Neural crest cell (in vitro differentiated cells): ENCODE data around the gene SLC43A1. TPM values are rescaled to one million over a fixed set of nuclear protein-coding genes. Genes with fewer than 3 reads are reported as not detected.
"Not testable (repeated sequence)": the region's sequence is repeated elsewhere in the genome, so short reads cannot be mapped to it uniquely, and the experiment has no call there.

Experiments used
- DNase-seq: peaks from one replicate; pipeline ENCODE4 v3.0.0; 2021; ENCODE audit warnings: low read depth, mixed read lengths, low spot score
- H3K27ac Mint-ChIP-seq: one replicate; pipeline ENCODE4 v1.8.0; 2021; ENCODE audit warnings: mild to moderate bottlenecking, mixed read lengths; ENCODE audit not compliant: unreplicated experiment
- H3K27me3 Mint-ChIP-seq: 2 replicates; pipeline ENCODE4 v1.8.0; 2021; ENCODE audit warnings: low read depth, mild to moderate bottlenecking, mixed read lengths
- H3K36me3 Mint-ChIP-seq: 2 replicates; pipeline ENCODE4 v1.8.0; 2021; ENCODE audit warnings: low read depth, mild to moderate bottlenecking, mixed read lengths
- H3K4me1 Mint-ChIP-seq: 2 replicates; pipeline ENCODE4 v1.8.0; 2021; ENCODE audit warnings: mixed read lengths
- H3K4me3 Mint-ChIP-seq: one replicate; pipeline ENCODE4 v1.8.0; 2021; ENCODE audit warnings: mild to moderate bottlenecking, mixed read lengths
- H3K9me3 Mint-ChIP-seq: 2 replicates; pipeline ENCODE4 v1.8.0; 2021; ENCODE audit warnings: mixed read lengths
- total RNA-seq: library from RNA; stranded (reverse); gene quantifications from 2 replicates; pipeline ENCODE4 v1.2.1, GENCODE V29; 2021
- TF ChIP-seq, protein P1 (sequence below): fragments of 200-600 bp; sonication (generic); conservative IDR thresholded peaks from 2 replicates; pipeline ENCODE4 v1.5.0; 2021; ENCODE audit warnings: antibody characterized with exemption, mild to moderate bottlenecking

Gene SLC43A1
- total RNA-seq, 1 donor from 2014 or later: 4.5 TPM

DNA sequence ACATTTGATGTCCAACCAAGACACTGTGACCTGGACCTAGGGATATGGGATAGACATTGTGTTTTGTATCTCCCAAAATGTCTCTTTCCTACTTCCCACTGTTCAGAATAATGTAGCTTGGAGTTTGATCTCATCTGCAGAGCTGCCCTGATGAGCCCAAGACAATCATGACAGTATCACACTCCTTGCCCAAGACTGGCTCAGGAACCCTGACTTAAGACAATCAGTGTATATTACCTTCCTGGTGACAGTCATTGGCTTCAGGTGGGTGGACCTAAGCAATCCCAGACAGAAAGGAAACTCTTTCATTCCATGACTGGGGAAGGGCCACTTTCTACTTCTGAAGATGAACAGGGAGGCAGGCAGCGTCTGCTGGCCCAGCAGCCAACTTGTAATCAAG, 69.4 kb downstream of the SLC43A1 start:
- DNase-seq: no peak
- Mint-ChIP-seq H3K36me3 (no peaks in the 10 kb centered on the region), H3K27ac (no peak overlapping the region), H3K9me3 (no peaks in the 10 kb centered on the region), H3K4me3 (no peak overlapping the region), H3K4me1 (no peaks in the 10 kb centered on the region), H3K27me3 (peaks cover 51% of the 10 kb centered on the region)
- TF ChIP-seq, protein P1, sequence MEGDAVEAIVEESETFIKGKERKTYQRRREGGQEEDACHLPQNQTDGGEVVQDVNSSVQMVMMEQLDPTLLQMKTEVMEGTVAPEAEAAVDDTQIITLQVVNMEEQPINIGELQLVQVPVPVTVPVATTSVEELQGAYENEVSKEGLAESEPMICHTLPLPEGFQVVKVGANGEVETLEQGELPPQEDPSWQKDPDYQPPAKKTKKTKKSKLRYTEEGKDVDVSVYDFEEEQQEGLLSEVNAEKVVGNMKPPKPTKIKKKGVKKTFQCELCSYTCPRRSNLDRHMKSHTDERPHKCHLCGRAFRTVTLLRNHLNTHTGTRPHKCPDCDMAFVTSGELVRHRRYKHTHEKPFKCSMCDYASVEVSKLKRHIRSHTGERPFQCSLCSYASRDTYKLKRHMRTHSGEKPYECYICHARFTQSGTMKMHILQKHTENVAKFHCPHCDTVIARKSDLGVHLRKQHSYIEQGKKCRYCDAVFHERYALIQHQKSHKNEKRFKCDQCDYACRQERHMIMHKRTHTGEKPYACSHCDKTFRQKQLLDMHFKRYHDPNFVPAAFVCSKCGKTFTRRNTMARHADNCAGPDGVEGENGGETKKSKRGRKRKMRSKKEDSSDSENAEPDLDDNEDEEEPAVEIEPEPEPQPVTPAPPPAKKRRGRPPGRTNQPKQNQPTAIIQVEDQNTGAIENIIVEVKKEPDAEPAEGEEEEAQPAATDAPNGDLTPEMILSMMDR: no peak

- not testable (repeated sequence) for H3K9me3 Mint-ChIP-seq, H3K4me1 Mint-ChIP-seq, H3K4me3 Mint-ChIP-seq, H3K27ac Mint-ChIP-seq, H3K36me3 Mint-ChIP-seq, DNase-seq
- peaks cover 44% of the 10 kb centered on the region for H3K27me3 Mint-ChIP-seq
Measured at GRCh38 chr11:57445122-57445394, 70.4 kb downstream of the SLC43A1 start.

- no peak for DNase-seq
- Mint-ChIP-seq H3K27ac (no peak overlapping the region), H3K27me3 (peaks cover 38% of the 10 kb centered on the region), H3K9me3 (no peaks in the 10 kb centered on the region), H3K36me3 (no peaks in the 10 kb centered on the region), H3K4me3 (no peak overlapping the region), H3K4me1 (no peaks in the 10 kb centered on the region)
- TF ChIP-seq, protein P1: no peak
Measured at GRCh38 chr11:57444362-57445121, 71.0 kb downstream of the SLC43A1 start.

- no peak for DNase-seq
- H3K4me1 Mint-ChIP-seq: no peaks in the 10 kb centered on the region
- H3K36me3 Mint-ChIP-seq: no peaks in the 10 kb centered on the region
- no peaks in the 10 kb centered on the region for H3K9me3 Mint-ChIP-seq
- peaks cover 11% of the 10 kb centered on the region for H3K27me3 Mint-ChIP-seq
- TF ChIP-seq, protein P1: no peak
- H3K27ac Mint-ChIP-seq: no peak overlapping the region
- H3K4me3 Mint-ChIP-seq: no peak overlapping the region
Measured at GRCh38 chr11:57440744-57441414, 74.6 kb downstream of the SLC43A1 start.

- Mint-ChIP-seq H3K4me3 (no peak overlapping the region), H3K27ac (peak overlapping the region; percentile 71), H3K9me3 (no peaks in the 10 kb centered on the region), H3K4me1 (no peaks in the 10 kb centered on the region), H3K27me3 (peaks cover 11% of the 10 kb centered on the region), H3K36me3 (no peaks in the 10 kb centered on the region)
- DNase-seq: no peak
- TF ChIP-seq, protein P1: no peak
Measured at GRCh38 chr11:57439786-57440185, 75.7 kb downstream of the SLC43A1 start.
